C1 segment of cervical spinal cord (tissue), 14 donors: ENCODE data around the gene CACNA1B.
"Not testable (repeated sequence)": the region's sequence is repeated elsewhere in the genome, so short reads cannot be mapped to it uniquely, and the experiment has no call there.

Experiments used
- DNase-seq, 14 donors: peaks; one replicate each; lab custom pipeline; 2025; lab: John Stamatoyannopoulos, UW

The CACNA1B gene

GRCh38 chr9:138114501-138115245 lies 237.1 kb downstream of the CACNA1B start:
- no peak for DNase-seq

DNA sequence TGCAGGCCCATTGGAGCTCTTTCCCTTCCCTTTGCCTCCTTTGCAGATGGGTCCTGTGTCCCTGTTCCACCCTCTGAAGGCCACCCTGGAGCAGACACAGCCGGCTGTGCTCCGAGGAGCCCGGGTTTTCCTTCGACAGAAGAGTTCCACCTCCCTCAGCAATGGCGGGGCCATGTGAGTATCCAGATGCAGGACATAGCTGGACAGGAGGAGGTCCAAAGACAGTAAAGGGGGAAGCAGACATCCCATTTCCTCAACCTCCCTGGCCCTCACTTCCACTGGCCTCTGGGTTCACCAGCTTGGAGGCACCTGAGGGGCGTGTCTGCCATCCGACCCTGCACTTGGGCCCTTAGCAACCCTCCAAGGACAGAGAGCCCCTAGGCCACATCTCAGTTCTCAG lies 237.9 kb downstream of the CACNA1B start:
- DNase-seq = no peak

DNA sequence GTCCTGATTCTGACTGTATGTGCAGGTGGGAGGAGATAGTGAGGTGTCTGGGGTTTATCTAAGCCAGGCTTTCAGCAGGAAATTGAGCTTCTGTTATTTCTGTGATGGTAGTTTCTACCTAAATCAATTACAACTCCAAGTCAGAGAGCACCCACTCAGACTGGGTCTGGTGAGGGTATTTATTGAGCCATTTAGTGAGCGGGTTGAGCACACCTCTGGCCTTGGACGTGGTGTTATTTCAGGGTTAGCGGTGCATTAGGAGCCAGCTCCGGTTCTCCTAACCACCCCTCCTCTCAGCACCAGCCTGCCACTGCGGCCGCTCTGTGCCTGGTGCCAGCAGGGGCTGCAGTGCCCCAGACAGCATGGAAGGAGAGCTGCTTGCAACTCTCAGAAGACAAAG lies 238.9 kb downstream of the CACNA1B start:
- no peak for DNase-seq

- DNase-seq = no peak
These were observed 239.6 kb downstream of the CACNA1B start for GRCh38 chr9:138117101-138117750.

DNA sequence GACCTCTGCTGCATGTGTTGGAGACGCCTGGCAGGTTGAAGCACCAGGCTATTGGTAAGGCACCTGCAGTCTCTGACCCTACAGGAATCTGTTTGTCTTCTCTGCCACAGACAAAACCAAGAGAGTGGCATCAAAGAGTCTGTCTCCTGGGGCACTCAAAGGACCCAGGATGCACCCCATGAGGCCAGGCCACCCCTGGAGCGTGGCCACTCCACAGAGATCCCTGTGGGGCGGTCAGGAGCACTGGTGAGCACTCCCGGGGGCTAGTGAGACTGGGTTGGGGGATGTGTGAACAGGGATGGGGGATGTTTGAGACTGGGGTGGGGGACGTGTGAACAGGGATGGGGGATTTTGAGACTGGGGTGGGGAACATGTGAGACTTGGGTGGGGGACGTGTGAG lies 240.3 kb downstream of the CACNA1B start:
- no peak for DNase-seq

- no peak for DNase-seq
These were observed 241.1 kb downstream of the CACNA1B start for GRCh38 chr9:138118601-138119071.

GRCh38 chr9:138119202-138120027 lies 241.8 kb downstream of the CACNA1B start:
- DNase-seq = no peak

DNA sequence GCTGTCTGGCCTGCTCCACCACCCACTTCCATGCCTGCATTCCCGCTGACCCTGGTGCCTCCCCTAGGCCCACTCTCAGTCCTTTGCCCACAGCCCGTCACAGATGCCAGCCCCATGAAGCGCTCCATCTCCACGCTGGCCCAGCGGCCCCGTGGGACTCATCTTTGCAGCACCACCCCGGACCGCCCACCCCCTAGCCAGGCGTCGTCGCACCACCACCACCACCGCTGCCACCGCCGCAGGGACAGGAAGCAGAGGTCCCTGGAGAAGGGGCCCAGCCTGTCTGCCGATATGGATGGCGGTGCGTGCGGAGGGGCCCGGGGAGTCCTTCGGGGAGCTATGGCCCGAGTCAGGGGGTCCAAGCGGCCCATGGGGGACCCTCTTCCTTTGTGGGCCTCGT lies 242.5 kb downstream of the CACNA1B start:
- no peak for DNase-seq

DNA sequence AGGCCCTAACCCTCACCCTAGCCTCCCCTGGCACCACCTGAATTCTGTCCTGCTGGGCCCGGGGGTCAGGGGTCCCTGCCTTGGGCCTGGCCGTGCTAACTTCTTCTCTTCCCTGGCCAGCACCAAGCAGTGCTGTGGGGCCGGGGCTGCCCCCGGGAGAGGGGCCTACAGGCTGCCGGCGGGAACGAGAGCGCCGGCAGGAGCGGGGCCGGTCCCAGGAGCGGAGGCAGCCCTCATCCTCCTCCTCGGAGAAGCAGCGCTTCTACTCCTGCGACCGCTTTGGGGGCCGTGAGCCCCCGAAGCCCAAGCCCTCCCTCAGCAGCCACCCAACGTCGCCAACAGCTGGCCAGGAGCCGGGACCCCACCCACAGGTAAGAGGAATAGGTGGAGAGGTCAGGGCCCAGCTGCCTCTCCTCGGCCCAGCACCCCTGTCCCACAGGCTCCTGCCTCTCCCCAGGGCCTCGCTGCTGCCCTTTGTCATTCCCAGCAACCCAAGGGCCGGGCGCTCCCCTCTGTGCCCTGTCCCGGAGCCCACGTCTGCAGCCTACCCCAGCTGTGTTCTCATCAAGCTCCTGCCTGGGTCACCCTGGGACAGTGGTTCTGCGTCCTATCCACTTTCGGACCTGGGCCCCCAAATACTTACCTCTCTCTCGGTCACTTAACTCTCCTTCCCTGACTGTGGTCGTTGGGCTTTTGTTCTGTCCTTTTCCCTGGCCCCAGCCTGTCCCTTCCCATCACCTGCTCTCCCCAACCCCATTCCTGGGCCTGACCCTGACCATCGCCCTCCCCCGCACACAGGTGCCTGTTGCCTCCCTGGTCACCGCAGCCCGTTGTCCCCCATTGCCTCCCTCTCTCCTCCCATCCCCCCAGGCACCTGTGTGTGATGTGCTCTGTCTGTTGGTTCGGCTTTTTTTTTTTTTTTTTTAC lies 243.2 kb downstream of the CACNA1B start:
- no peak for DNase-seq

GRCh38 chr9:138121438-138122050 lies 244.0 kb downstream of the CACNA1B start:
- DNase-seq = no peak

DNA sequence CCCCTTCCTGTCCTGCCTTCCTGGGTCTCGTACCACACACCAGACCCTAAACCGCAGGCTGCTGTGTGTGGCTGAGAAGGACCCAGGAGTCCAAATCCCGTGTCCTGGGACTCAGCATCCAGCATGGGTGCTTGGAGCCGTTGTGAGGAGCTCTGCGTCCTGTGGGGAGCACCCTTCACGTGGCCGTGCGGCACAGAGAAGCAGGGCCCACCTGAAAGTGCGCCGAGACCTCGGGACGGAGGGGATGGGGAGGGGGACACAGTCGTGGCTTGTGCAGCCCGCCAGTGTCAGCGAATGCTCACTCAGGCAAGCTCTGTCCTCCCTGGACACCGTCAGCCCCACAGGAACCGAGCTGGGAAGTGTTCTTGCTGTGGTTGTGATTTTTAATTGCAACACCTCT lies 244.6 kb downstream of the CACNA1B start:
- no peak for DNase-seq

- DNase-seq = no peak
These were observed 245.1 kb downstream of the CACNA1B start for GRCh38 chr9:138122676-138123075.

DNA sequence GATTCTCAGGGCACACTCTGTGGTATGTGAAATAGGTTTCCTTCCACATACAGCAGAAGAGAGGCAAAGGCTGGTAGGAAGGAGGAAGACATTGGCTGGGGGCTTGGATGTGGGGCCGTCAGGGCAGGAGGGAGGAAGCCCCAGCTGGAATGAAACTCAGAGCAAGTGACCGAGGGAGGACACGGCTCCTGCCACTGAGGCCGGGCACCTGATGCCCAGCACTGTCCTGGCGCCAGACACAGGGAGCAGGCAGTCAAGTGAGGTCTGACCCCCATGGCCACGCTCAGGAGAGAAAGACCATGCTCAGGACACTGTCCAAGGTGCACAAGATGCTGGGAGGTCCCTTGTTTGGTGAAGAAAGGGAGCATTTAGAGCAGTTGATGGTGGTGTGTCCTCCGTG lies 245.5 kb downstream of the CACNA1B start:
- no peak for DNase-seq

GRCh38 chr9:138126090-138126857 lies 248.7 kb downstream of the CACNA1B start:
- DNase-seq = not testable (repeated sequence)

GRCh38 chr9:138126858-138127584 lies 249.4 kb downstream of the CACNA1B start:
- DNase-seq = not testable (repeated sequence)

DNA sequence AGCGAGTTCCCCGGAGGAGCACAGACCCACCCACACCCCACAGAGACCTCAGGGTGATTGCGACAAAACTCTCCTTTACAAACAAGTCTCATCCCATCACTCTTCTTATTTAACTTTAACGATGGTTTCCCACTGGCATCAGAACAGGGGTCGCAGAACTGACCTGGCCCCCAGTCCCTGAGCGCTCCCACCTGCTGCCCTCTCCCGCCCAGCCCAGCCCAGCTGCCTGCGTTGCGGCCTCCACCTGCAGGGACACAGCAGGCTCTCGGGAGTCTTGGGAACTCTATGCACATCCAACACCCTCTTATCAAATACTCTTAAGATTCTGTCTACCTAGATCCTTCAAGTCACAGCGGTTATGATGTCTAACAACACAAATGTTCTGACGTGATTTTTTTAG lies 250.4 kb downstream of the CACNA1B start:
- DNase-seq = not testable (repeated sequence)

DNA sequence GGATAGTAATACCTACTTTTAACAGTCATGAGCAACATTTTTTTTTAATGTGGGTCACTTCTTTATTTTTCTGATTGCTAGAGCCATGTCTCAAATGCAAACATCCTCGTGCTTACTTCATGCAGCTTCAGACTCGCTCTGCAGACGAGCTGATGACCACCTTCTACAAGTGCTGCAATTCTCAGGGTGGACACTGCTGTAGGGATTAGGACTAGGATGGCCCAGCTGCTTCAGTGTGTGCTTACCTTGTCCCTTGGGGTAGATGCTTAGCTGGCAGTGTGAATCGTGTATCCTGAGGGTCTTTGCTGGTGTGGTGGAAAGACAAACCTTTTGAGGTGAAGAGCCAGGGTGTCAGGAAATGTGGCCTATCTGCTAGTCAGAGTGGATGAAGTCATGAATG lies 251.7 kb downstream of the CACNA1B start:
- DNase-seq = not testable (repeated sequence)

- DNase-seq = not testable (repeated sequence)
These were observed 255.5 kb downstream of the CACNA1B start for GRCh38 chr9:138132946-138133705.
